HEK293 (cell line): ENCODE data around the gene SSU72.

ENCODE experiments used
- CTCF ChIA-PET: fragments of 350-600 bp; formaldehyde crosslinking; extraction: SDS; loops from one replicate; lab custom pipeline; 2021; ENCODE audit warnings: antibody characterized with exemption; lab: Yijun Ruan, JAX
- POLR2A ChIA-PET: fragments of 300-600 bp; formaldehyde crosslinking; extraction: SDS; loops from one replicate; lab custom pipeline; 2020; ENCODE audit warnings: antibody characterized with exemption, inconsistent platforms; lab: Yijun Ruan, JAX
- H3K27ac ChIP-seq: fragments of 200-500 bp; sonication (Bioruptor generic); 2 replicates; pipeline ENCODE4 v1.5.1; 2014; ENCODE audit warnings: low read depth, low read length, control low read depth, inconsistent platforms; ENCODE audit errors: extremely low read depth
- H3K36me3 ChIP-seq, 2 experiments: fragments of 200-500 bp in 1 of 2; sonication (Bioruptor generic) in 1 of 2; 1 replicate in 1 of 2; 2 replicates in 1 of 2; pipeline ENCODE4 v1.5.1; 2014 to 2017; ENCODE audit warnings: inconsistent platforms in 2 of 2, low read length in 2 of 2; ENCODE audit not compliant: control insufficient read depth in 2 of 2, insufficient read depth in 1 of 2
- H3K4me1 ChIP-seq: fragments of 200-500 bp; sonication (Bioruptor generic); 2 replicates; pipeline ENCODE4 v1.5.1; 2014; ENCODE audit warnings: mild to moderate bottlenecking, low read length, inconsistent platforms; ENCODE audit not compliant: control insufficient read depth, insufficient read depth
- H3K4me3 ChIP-seq: 2 replicates; pipeline ENCODE4 v1.5.1; 2011; ENCODE audit warnings: low read depth, mild to moderate bottlenecking, control low read depth, low read length, moderate library complexity
- H3K9me3 ChIP-seq: fragments of 200-500 bp; sonication (Bioruptor generic); 2 replicates; pipeline ENCODE4 v1.5.1; 2014; ENCODE audit warnings: low read depth, low read length, inconsistent platforms; ENCODE audit not compliant: control insufficient read depth, insufficient read depth
- BCL11B ChIP-seq: fragments of 450-650 bp; formaldehyde crosslinking; IDR thresholded peaks from 2 replicates; pipeline ENCODE4 v1.5.1; 2016; ENCODE audit warnings: low read depth, missing biosample characterization, missing genetic modification characterization
- GLIS2 ChIP-seq: fragments of 450-650 bp; formaldehyde crosslinking; IDR thresholded peaks from 2 replicates; pipeline ENCODE4 v1.5.1; 2016; ENCODE audit warnings: missing biosample characterization, missing genetic modification characterization
- KLF8 ChIP-seq: fragments of 450-650 bp; formaldehyde crosslinking; IDR thresholded peaks from 2 replicates; pipeline ENCODE4 v1.5.1; 2016; ENCODE audit warnings: missing biosample characterization, missing genetic modification characterization
- OSR2 ChIP-seq: fragments of 450-650 bp; formaldehyde crosslinking; IDR thresholded peaks from 2 replicates; pipeline ENCODE4 v1.5.1; 2016; ENCODE audit warnings: missing biosample characterization, missing genetic modification characterization
- WT1 ChIP-seq: fragments of 450-650 bp; formaldehyde crosslinking; IDR thresholded peaks from 2 replicates; pipeline ENCODE4 v1.5.1; 2016; ENCODE audit warnings: missing biosample characterization, missing genetic modification characterization
- ZBTB17 ChIP-seq: fragments of 450-650 bp; formaldehyde crosslinking; IDR thresholded peaks from 2 replicates; pipeline ENCODE4 v1.5.1; 2016; ENCODE audit warnings: missing biosample characterization, missing genetic modification characterization
- ZNF133 ChIP-seq: fragments of 450-650 bp; formaldehyde crosslinking; IDR thresholded peaks from 2 replicates; pipeline ENCODE4 v1.5.1; 2016; ENCODE audit warnings: missing biosample characterization, missing genetic modification characterization
- ZNF311 ChIP-seq: fragments of 450-650 bp; formaldehyde crosslinking; IDR thresholded peaks from 2 replicates; pipeline ENCODE4 v1.5.1; 2017; ENCODE audit warnings: missing biosample characterization, missing genetic modification characterization, borderline replicate concordance
- ZNF548 ChIP-seq: fragments of 450-650 bp; formaldehyde crosslinking; IDR thresholded peaks from 2 replicates; pipeline ENCODE4 v1.5.1; 2016; ENCODE audit warnings: missing biosample characterization, missing genetic modification characterization
- ZNF555 ChIP-seq: fragments of 450-650 bp; formaldehyde crosslinking; conservative IDR thresholded peaks from 2 replicates; pipeline ENCODE4 v1.5.1; 2017; ENCODE audit warnings: missing biosample characterization, mild to moderate bottlenecking, missing genetic modification characterization, inconsistent platforms
- ZNF561 ChIP-seq: fragments of 450-650 bp; IDR thresholded peaks from 2 replicates; pipeline ENCODE4 v1.5.1; 2018; ENCODE audit warnings: missing biosample characterization, missing genetic modification characterization, borderline replicate concordance
- ZNF624 ChIP-seq: fragments of 450-650 bp; formaldehyde crosslinking; IDR thresholded peaks from 2 replicates; pipeline ENCODE4 v1.5.1; 2017; ENCODE audit warnings: missing biosample characterization, missing genetic modification characterization
- ZNF830 ChIP-seq: fragments of 450-650 bp; IDR thresholded peaks from 2 replicates; pipeline ENCODE4 v1.5.0; 2018; ENCODE audit warnings: missing biosample characterization, missing genetic modification characterization, low read depth, mild to moderate bottlenecking, moderate library complexity
- ZXDB ChIP-seq: fragments of 450-650 bp; formaldehyde crosslinking; IDR thresholded peaks from 2 replicates; pipeline ENCODE4 v1.5.1; 2016; ENCODE audit warnings: missing biosample characterization, missing genetic modification characterization
- TF ChIP-seq, protein P1 (sequence below): IDR thresholded peaks from 2 replicates; pipeline ENCODE4 v1.6.1; 2011; ENCODE audit warnings: mild to moderate bottlenecking, low read depth, low read length, borderline replicate concordance
- TF ChIP-seq, protein P2 (sequence below): fragments of 450-650 bp; formaldehyde crosslinking; conservative IDR thresholded peaks from 2 replicates; pipeline ENCODE4 v1.5.1; 2016; ENCODE audit warnings: low read depth, missing biosample characterization, missing genetic modification characterization
- TF ChIP-seq, protein P3 (sequence below): fragments of 450-650 bp; formaldehyde crosslinking; IDR thresholded peaks from 2 replicates; pipeline ENCODE4 v1.5.1; 2016; ENCODE audit warnings: missing biosample characterization, missing genetic modification characterization
- TF ChIP-seq, protein P4 (sequence below): fragments of 450-650 bp; formaldehyde crosslinking; IDR thresholded peaks from 2 replicates; pipeline ENCODE4 v1.5.1; 2016; ENCODE audit warnings: missing biosample characterization, missing genetic modification characterization

Gene SSU72

DNA sequence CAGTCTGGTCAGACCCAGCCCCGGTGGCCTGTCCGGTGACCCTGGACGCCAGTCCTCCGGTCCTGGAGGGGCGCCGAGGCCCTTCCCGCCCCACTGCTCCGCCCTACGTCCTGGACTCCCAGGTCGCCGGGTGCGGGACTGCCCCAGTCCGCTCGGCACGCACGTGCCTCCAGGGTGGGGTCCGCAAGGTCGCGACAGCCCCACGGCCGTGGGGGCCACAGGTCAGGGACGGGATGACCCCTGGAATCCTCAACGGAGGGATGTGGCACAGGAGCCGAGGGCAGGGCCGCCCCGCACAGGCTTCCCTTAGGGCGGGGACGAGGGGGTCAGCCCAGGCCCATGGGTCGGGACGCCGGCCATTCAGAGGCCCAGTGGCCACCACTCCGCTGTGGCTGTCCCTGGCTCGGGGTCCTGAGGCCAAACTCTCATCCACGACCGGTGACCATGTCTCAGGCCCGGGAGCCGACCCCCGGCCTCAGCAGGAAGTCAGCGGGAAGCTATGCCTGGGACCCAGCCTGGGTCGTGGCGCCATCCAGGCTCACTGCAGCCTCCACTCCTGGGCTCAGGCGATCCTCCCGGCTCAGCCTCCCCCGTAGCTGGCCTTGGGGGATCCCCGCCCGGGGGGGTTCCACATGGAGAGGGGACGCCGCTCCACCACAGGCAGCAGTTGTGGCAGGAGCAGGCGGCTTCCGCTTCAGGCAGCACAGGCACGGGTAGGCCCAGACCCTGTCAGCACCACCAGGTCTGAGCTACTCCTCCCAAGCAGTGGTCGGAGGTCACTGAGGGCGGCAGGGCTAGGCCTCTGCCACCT is 33.6 kb downstream of the SSU72 start:
- Histone ChIP-seq H3K9me3 (no peaks in the 10 kb centered on the region), H3K4me1 (no peaks in the 10 kb centered on the region), H3K27ac (no peak overlapping the region), H3K4me3 (no peak overlapping the region), H3K36me3 (peaks cover 0 to 73% of the 10 kb centered on the region in 2 experiments; a peak in 1 of 3 replicates)
- 0 out of 2 replicates have a peak, but pooled peaks have one; percentile 26 for TF ChIP-seq GLIS2 (tag by site-specific recombination)
- TF ChIP-seq ZNF830 (tag by site-specific recombination) = no peak
- TF ChIP-seq KLF8 (tag by site-specific recombination) = 0 out of 2 replicates have a peak, but pooled peaks have one; percentile 17
- peak; percentile 71; the same call in 1 of the 2 replicates for TF ChIP-seq BCL11B
- POLR2A ChIA-PET = interaction anchor here (1.6 kb wide), 1 partner anchor 20 kb away, joined by 4 read pairs; no protein-coding TSS in a partner anchor
- CTCF ChIA-PET = no interaction called here

DNA sequence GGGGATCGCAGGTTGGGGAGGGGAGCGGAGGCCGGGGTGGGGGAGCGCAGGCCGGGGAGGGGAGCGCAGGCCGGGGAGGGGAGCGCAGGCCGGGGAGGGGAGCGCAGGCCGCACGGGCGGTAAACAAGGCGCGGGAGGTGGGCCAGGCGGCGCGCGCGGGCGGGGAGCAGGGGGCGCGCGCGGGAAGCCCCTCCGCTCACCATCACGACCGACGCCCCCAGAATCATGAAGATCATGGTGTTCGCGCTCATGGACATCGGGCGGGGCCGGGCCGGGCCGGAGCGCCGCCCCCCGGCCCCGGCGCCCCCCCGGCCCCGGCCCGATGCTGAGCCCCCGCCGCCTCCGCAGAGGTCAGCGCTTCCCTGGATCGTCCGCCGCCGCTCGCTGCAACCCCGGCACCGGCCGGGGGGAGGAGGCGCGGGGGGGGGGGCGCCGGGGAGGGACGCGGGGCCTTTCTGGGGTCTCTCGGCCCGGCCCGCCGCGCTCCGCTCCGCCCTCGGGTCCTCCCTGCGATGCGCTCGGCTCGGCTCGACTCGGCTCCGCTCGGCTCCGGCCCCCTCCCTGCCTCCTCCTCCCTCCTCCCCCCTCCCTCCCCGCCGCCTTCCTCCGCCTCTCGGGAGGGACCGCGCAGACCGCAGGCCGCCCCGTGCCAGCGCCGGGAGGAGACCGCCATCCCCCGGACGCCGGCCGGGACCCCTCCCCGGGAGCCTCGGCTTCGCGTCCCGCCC is 34.4 kb downstream of the SSU72 start, which contains the start of gene TMEM240:
TMEM240 (minus strand) TSS at position 535 of the 728 bp plus-strand sequence; CDS start at position 257, 278 bp downstream.
- POLR2A ChIA-PET = interaction anchor here (1.6 kb wide), 1 partner anchor 19 kb away, joined by 4 read pairs; no protein-coding TSS in a partner anchor
- no peak within 1 kb of the TSS for H3K27ac ChIP-seq
- no peak within 1 kb of the TSS for H3K4me3 ChIP-seq
- TF ChIP-seq ZNF561 = no peak
- TF ChIP-seq ZNF555 (tag by site-specific recombination) = no peak
- no peak for TF ChIP-seq ZNF311 (tag by site-specific recombination)
- no peak for TF ChIP-seq ZNF624 (tag by site-specific recombination)
- TF ChIP-seq ZXDB (tag by site-specific recombination) = no peak
- H3K4me1 ChIP-seq = no peaks in the 10 kb centered on the region
- H3K36me3 ChIP-seq = peaks cover 0 to 69% of the 10 kb centered on the region in 2 experiments; a peak in 1 of 3 replicates
- CTCF ChIA-PET = no interaction called here
- no peaks in the 10 kb centered on the region for H3K9me3 ChIP-seq

DNA sequence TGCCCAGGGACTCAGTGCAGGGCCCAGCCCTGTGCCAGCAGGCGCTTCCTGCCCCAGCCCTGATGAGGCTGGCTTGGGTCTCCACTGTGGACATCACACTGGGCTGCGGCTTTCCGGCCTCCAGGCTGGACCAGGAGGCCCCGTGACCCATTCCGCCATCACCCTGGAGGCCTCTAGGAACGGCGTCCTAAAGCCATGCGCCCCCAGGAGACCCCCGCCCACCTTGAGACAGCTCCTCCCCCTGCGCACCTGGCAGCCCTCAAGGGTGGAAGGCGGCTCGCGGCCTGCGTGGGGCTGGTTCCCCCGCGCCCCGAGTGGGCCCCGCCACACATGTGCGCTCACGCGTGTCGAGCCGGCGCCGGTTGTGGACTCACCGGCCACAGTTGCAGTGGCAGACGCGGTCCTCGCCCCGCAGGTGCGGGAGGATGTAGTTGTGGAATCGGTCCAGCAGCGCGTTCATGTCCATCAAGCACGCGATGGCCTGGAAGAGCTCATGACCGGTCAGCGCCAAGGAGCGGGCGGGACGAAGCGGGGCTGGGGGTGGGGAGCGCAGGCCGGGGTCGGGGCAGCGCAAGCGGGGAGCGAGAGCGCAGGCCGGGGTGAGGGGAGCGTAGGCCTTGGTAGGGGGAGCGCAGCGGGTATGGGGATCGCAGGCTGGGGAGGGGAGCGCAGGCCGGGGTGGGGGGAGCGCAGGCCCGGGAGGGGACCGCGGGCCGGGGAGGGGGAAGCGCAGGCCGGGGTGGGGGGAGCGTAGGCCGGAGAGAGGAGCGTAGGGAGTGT is 35.2 kb downstream of the SSU72 start:
- Histone ChIP-seq H3K9me3 (no peaks in the 10 kb centered on the region), H3K27ac (no peak overlapping the region), H3K36me3 (peaks cover 0 to 66% of the 10 kb centered on the region in 2 experiments; a peak in 1 of 3 replicates), H3K4me3 (no peak overlapping the region), H3K4me1 (no peaks in the 10 kb centered on the region)
- POLR2A ChIA-PET = no interaction called here
- CTCF ChIA-PET = no interaction called here
- TF ChIP-seq WT1 (tag by site-specific recombination) (no peak), ZNF133 (tag by site-specific recombination) (no peak), OSR2 (tag by site-specific recombination) (no peak), ZNF548 (tag by site-specific recombination) (no peak), ZBTB17 (tag by site-specific recombination) (no peak)
- TF ChIP-seq, protein P1, sequence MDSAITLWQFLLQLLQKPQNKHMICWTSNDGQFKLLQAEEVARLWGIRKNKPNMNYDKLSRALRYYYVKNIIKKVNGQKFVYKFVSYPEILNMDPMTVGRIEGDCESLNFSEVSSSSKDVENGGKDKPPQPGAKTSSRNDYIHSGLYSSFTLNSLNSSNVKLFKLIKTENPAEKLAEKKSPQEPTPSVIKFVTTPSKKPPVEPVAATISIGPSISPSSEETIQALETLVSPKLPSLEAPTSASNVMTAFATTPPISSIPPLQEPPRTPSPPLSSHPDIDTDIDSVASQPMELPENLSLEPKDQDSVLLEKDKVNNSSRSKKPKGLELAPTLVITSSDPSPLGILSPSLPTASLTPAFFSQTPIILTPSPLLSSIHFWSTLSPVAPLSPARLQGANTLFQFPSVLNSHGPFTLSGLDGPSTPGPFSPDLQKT = no peak
- TF ChIP-seq, protein P2, sequence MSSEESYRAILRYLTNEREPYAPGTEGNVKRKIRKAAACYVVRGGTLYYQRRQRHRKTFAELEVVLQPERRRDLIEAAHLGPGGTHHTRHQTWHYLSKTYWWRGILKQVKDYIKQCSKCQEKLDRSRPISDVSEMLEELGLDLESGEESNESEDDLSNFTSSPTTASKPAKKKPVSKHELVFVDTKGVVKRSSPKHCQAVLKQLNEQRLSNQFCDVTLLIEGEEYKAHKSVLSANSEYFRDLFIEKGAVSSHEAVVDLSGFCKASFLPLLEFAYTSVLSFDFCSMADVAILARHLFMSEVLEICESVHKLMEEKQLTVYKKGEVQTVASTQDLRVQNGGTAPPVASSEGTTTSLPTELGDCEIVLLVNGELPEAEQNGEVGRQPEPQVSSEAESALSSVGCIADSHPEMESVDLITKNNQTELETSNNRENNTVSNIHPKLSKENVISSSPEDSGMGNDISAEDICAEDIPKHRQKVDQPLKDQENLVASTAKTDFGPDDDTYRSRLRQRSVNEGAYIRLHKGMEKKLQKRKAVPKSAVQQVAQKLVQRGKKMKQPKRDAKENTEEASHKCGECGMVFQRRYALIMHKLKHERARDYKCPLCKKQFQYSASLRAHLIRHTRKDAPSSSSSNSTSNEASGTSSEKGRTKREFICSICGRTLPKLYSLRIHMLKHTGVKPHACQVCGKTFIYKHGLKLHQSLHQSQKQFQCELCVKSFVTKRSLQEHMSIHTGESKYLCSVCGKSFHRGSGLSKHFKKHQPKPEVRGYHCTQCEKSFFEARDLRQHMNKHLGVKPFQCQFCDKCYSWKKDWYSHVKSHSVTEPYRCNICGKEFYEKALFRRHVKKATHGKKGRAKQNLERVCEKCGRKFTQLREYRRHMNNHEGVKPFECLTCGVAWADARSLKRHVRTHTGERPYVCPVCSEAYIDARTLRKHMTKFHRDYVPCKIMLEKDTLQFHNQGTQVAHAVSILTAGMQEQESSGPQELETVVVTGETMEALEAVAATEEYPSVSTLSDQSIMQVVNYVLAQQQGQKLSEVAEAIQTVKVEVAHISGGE (tag by site-specific recombination) = no peak
- TF ChIP-seq, protein P3, sequence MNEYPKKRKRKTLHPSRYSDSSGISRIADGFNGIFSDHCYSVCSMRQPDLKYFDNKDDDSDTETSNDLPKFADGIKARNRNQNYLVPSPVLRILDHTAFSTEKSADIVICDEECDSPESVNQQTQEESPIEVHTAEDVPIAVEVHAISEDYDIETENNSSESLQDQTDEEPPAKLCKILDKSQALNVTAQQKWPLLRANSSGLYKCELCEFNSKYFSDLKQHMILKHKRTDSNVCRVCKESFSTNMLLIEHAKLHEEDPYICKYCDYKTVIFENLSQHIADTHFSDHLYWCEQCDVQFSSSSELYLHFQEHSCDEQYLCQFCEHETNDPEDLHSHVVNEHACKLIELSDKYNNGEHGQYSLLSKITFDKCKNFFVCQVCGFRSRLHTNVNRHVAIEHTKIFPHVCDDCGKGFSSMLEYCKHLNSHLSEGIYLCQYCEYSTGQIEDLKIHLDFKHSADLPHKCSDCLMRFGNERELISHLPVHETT (tag by site-specific recombination) = no peak
- TF ChIP-seq, protein P4, sequence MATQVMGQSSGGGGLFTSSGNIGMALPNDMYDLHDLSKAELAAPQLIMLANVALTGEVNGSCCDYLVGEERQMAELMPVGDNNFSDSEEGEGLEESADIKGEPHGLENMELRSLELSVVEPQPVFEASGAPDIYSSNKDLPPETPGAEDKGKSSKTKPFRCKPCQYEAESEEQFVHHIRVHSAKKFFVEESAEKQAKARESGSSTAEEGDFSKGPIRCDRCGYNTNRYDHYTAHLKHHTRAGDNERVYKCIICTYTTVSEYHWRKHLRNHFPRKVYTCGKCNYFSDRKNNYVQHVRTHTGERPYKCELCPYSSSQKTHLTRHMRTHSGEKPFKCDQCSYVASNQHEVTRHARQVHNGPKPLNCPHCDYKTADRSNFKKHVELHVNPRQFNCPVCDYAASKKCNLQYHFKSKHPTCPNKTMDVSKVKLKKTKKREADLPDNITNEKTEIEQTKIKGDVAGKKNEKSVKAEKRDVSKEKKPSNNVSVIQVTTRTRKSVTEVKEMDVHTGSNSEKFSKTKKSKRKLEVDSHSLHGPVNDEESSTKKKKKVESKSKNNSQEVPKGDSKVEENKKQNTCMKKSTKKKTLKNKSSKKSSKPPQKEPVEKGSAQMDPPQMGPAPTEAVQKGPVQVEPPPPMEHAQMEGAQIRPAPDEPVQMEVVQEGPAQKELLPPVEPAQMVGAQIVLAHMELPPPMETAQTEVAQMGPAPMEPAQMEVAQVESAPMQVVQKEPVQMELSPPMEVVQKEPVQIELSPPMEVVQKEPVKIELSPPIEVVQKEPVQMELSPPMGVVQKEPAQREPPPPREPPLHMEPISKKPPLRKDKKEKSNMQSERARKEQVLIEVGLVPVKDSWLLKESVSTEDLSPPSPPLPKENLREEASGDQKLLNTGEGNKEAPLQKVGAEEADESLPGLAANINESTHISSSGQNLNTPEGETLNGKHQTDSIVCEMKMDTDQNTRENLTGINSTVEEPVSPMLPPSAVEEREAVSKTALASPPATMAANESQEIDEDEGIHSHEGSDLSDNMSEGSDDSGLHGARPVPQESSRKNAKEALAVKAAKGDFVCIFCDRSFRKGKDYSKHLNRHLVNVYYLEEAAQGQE = no peak
